Keratinocyte (primary cell): ENCODE data around the gene MFAP2. TPM values are rescaled to one million over a fixed set of nuclear protein-coding genes. Genes with fewer than 3 reads are reported as not detected.
A peak's percentile ranks its signal among the peaks of the same experiment; 100 is the strongest.
"Not testable (repeated sequence)": the region's sequence is repeated elsewhere in the genome, so short reads cannot be mapped to it uniquely, and the experiment has no call there.

Experiments used
- DNase-seq: peaks from one replicate; pipeline ENCODE4 v3.0.0-alpha.2; 2011; ENCODE audit warnings: low read depth, missing footprints, low spot score
- FAIRE-seq: peaks from 2 replicates; lab custom pipeline; 2011; peaks lifted over from hg19 to GRCh38; lab: Jason Lieb, UNC
- H2AFZ ChIP-seq: 2 replicates; pipeline ENCODE4 v1.6.0; 2012; ENCODE audit warnings: low read length, control low read depth, inconsistent platforms; ENCODE audit not compliant: control insufficient read depth
- H3K27ac ChIP-seq: 2 replicates; pipeline ENCODE4 v1.5.1; 2011; ENCODE audit warnings: low read length; ENCODE audit not compliant: control insufficient read depth, insufficient read depth
- H3K27me3 ChIP-seq: 3 replicates; pipeline ENCODE4 v1.6.0; 2011; ENCODE audit warnings: low read length; ENCODE audit not compliant: control insufficient read depth, insufficient read depth; ENCODE audit errors: extremely low read depth
- H3K36me3 ChIP-seq, 2 experiments: 2 replicates in 1 of 2; 3 replicates in 1 of 2; pipeline ENCODE4 v1.5.1; 2011; ENCODE audit warnings: low read length in 2 of 2, mild to moderate bottlenecking in 1 of 2; ENCODE audit not compliant: control insufficient read depth in 2 of 2, insufficient read depth in 2 of 2; ENCODE audit errors: extremely low read depth in 1 of 2
- H3K4me1 ChIP-seq: 3 replicates; pipeline ENCODE4 v1.5.1; 2011; ENCODE audit warnings: low read length; ENCODE audit not compliant: control insufficient read depth, insufficient read depth; ENCODE audit errors: extremely low read depth
- H3K4me2 ChIP-seq: 3 replicates; pipeline ENCODE4 v1.6.0; 2011; ENCODE audit warnings: low read depth, low read length; ENCODE audit not compliant: control insufficient read depth, insufficient read depth; ENCODE audit errors: extremely low read depth
- H3K4me3 ChIP-seq, 3 experiments: fragments of 200-600 bp in 1 of 3; sonication (generic) in 1 of 3; 2 replicates in 2 of 3; 3 replicates in 1 of 3; pipeline ENCODE4 v1.5.1; 2011 to 2016; ENCODE audit warnings: low read length in 3 of 3, mild to moderate bottlenecking in 3 of 3, control low read depth in 2 of 3, inconsistent platforms in 1 of 3, low read depth in 1 of 3, mixed read lengths in 1 of 3, mixed run types in 1 of 3, moderate library complexity in 1 of 3; ENCODE audit not compliant: control insufficient read depth in 2 of 3, insufficient read depth in 2 of 3; ENCODE audit errors: extremely low read depth in 1 of 3
- H3K79me2 ChIP-seq: 2 replicates; pipeline ENCODE4 v1.6.0; 2012; ENCODE audit warnings: low read length; ENCODE audit not compliant: control insufficient read depth, insufficient read depth
- H3K9ac ChIP-seq: 3 replicates; pipeline ENCODE4 v1.6.0; 2011; ENCODE audit warnings: low read length; ENCODE audit not compliant: control insufficient read depth, insufficient read depth; ENCODE audit errors: extremely low read depth
- H3K9me1 ChIP-seq: 3 replicates; pipeline ENCODE4 v1.6.0; 2011; ENCODE audit warnings: low read length; ENCODE audit not compliant: control insufficient read depth, insufficient read depth; ENCODE audit errors: extremely low read depth
- H3K9me3 ChIP-seq: 2 replicates; pipeline ENCODE4 v1.5.1; 2012; ENCODE audit warnings: low read depth, low read length; ENCODE audit not compliant: control insufficient read depth
- H4K20me1 ChIP-seq: 3 replicates; pipeline ENCODE4 v1.6.0; 2011; ENCODE audit warnings: low read length; ENCODE audit not compliant: control insufficient read depth, insufficient read depth; ENCODE audit errors: extremely low read depth
- EZH2 ChIP-seq: IDR thresholded peaks from one replicate; pipeline ENCODE4 v1.6.1; 2012; ENCODE audit warnings: inconsistent platforms, mild to moderate bottlenecking, low read length, moderate library complexity
- dilution Hi-C: fragments of 300-500 bp; cut with MboI; formaldehyde crosslinking; loops from one replicate; pipeline ENCODE4 v1.7.0; 2020; ENCODE audit warnings: low sequenced_read_pairs; ENCODE audit not compliant: extremely low pct_ligation_motif_present
- polyA plus RNA-seq, 5 experiments: library from polyadenylated mRNA; depleted of rRNA in 3 of 5; stranded (reverse) in 3 of 5; stranded (forward) in 1 of 5; unstranded in 1 of 5; fragments of >200 nt; gene quantifications; 1 replicate in 1 of 5; 2 replicates in 3 of 5; 3 replicates in 1 of 5; pipeline versions ENCODE4 v1.2.1 to v1.2.3, GENCODE V29; 2011 to 2012; ENCODE audit warnings: missing spikeins in 2 of 5, low read depth in 1 of 5, low replicate concordance in 1 of 5
- TF ChIP-seq, protein P1 (sequence below), 3 experiments: IDR thresholded peaks in 1 of 3; conservative IDR thresholded peaks in 1 of 3; optimal IDR thresholded peaks in 1 of 3; 2 replicates in 2 of 3; 3 replicates in 1 of 3; pipeline versions ENCODE3 to v1.5.1; 2011; ENCODE audit warnings: low read length in 3 of 3, mild to moderate bottlenecking in 3 of 3, moderate library complexity in 2 of 3, control low read depth in 1 of 3, inconsistent platforms in 1 of 3; ENCODE audit not compliant: insufficient read depth in 2 of 3; ENCODE audit errors: extremely low read depth in 1 of 3

MFAP2 gene
- polyA plus RNA-seq, 1 donor (not counting 4 experiments of a cell fraction or from before 2014, with no cell fraction given): 34.6 TPM

DNA sequence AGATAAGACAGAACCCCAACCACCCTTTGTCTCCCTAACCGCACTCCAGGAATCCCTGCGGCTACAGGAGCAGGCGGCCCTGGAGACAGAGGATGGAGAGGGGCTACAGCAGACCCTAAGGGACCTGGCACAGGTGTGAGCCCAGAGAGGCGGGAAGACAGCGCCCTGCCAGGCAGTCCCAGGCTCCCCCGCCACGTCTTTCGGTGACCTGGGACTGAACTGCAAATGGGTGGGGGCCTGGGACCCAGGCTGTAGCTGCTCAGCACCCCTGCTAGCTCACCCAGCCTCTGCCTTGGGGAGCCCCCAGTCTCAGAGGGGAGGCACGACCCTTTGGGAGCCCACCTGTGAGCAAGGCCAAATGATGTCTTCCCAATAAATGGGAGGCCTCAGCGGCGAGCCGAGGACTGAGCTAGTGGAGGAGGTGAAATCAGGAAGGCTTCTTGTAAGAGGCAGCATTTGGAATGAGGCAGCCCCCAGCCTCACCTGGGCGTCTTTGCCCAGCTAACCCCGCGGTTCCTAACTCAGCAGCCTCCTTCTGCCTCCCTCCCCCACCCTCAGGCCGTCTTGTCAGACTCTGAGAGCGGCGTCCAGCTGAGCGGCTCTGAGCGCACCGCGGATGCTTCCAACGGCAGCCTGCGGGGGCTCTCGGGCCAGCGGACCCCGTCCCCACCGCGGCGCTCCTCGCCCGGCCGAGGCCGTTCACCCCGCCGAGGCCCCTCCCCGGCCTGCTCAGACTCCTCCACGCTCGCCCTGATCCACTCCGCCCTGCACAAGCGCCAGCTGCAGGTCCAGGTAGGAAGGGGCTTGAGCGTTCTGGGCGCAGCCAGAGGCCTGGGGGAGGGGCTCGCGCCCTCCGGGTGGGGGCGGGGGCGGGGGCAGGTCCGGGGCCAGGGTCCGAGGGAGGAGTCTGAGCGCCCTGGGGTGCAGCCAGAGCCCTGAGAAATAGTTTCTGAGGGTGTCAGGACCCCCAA is 41.8 kb downstream of the MFAP2 start:
- H3K9ac ChIP-seq: no peak overlapping the region
- FAIRE-seq (no peak), DNase-seq (no peak)
- H3K9me3 ChIP-seq: no peaks in the 10 kb centered on the region
- H2AFZ ChIP-seq: no peak overlapping the region
- TF ChIP-seq, protein P1, sequence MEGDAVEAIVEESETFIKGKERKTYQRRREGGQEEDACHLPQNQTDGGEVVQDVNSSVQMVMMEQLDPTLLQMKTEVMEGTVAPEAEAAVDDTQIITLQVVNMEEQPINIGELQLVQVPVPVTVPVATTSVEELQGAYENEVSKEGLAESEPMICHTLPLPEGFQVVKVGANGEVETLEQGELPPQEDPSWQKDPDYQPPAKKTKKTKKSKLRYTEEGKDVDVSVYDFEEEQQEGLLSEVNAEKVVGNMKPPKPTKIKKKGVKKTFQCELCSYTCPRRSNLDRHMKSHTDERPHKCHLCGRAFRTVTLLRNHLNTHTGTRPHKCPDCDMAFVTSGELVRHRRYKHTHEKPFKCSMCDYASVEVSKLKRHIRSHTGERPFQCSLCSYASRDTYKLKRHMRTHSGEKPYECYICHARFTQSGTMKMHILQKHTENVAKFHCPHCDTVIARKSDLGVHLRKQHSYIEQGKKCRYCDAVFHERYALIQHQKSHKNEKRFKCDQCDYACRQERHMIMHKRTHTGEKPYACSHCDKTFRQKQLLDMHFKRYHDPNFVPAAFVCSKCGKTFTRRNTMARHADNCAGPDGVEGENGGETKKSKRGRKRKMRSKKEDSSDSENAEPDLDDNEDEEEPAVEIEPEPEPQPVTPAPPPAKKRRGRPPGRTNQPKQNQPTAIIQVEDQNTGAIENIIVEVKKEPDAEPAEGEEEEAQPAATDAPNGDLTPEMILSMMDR (optimal IDR thresholded peaks at IDR 0.05 in 1 of 3, IDR thresholded peaks at IDR 0.05 in 1 of 3, conservative IDR thresholded peaks at IDR 0.05 in 1 of 3; ENCODE audit: extremely low read depth in 1 of 3, insufficient read depth in 2 of 3, low read length in 3 of 3): no peak
- no peak for TF ChIP-seq EZH2
- H3K4me2 ChIP-seq: no peak overlapping the region
- H3K9me1 ChIP-seq: no peaks in the 10 kb centered on the region
- dilution Hi-C loops: no loop called here
- H4K20me1 ChIP-seq: peaks cover 2% of the 10 kb centered on the region
- no peaks in the 10 kb centered on the region for H3K27me3 ChIP-seq
- no peaks in the 10 kb centered on the region for H3K4me1 ChIP-seq
- H3K4me3 ChIP-seq: no peak overlapping the region
- H3K79me2 ChIP-seq: no peaks in the 10 kb centered on the region
- H3K27ac ChIP-seq: no peak overlapping the region
- H3K36me3 ChIP-seq: peaks cover 3 to 18% of the 10 kb centered on the region in 2 experiments

DNA sequence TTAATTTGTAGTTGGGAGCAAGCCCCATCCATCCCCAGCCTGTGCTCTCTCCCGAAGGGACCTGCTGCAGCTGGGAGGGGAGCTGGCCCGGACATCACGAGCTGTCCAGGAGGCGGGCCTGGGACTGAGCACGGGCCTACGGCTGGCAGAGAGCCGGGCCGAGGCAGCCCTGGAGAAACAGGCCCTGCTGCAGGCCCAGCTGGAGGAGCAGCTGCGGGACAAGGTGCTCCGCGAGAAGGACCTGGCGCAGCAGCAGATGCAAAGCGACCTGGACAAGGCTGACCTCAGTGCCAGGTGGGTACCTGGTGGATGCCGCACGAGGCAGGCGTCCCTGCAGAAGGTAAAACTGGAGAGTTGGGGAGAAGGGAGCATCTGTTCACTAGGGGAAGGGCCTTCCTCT is 43.8 kb downstream of the MFAP2 start:
- FAIRE-seq, dilution Hi-C loops, H3K27me3 ChIP-seq: not testable (repeated sequence)

DNA sequence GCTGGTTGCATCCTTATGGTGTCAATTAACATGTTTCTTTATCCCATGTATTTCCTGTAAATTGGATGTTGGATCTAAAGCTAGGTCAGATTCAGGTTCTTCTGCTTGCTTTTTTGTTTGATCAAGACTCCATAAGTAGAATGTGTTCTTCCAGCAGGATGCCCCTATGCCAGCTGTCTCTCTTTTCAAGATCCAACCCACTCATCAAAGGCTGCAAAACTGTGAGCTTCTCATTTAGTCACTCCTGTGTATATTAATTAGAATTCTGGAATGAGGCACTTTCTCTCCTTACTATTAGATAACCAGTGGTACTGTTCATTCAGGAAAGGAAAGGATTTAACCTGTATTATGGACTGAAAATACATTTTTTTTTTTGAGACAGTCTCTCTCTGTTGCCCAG is 46.5 kb downstream of the MFAP2 start:
- H3K4me3 ChIP-seq, H3K27ac ChIP-seq, H4K20me1 ChIP-seq, H3K79me2 ChIP-seq, DNase-seq, H3K4me2 ChIP-seq, H2AFZ ChIP-seq, H3K9me1 ChIP-seq, dilution Hi-C loops, H3K9ac ChIP-seq, H3K27me3 ChIP-seq, H3K9me3 ChIP-seq: not testable (repeated sequence)
- Histone ChIP-seq H3K36me3 (peaks cover 7 to 12% of the 10 kb centered on the region in 2 experiments), H3K4me1 (peaks cover 15% of the 10 kb centered on the region)
- FAIRE-seq: peak; percentile 17

More for the DNA sequence above, 43.8 kb downstream of the MFAP2 start:
- not testable (repeated sequence) for H3K4me3 ChIP-seq, H2AFZ ChIP-seq, H3K27ac ChIP-seq, H3K79me2 ChIP-seq, H3K9me1 ChIP-seq, H3K4me2 ChIP-seq, H3K9me3 ChIP-seq, DNase-seq, H3K9ac ChIP-seq, H4K20me1 ChIP-seq, H3K4me1 ChIP-seq
- H3K36me3 ChIP-seq: peaks cover 7 to 11% of the 10 kb centered on the region in 2 experiments

DNA sequence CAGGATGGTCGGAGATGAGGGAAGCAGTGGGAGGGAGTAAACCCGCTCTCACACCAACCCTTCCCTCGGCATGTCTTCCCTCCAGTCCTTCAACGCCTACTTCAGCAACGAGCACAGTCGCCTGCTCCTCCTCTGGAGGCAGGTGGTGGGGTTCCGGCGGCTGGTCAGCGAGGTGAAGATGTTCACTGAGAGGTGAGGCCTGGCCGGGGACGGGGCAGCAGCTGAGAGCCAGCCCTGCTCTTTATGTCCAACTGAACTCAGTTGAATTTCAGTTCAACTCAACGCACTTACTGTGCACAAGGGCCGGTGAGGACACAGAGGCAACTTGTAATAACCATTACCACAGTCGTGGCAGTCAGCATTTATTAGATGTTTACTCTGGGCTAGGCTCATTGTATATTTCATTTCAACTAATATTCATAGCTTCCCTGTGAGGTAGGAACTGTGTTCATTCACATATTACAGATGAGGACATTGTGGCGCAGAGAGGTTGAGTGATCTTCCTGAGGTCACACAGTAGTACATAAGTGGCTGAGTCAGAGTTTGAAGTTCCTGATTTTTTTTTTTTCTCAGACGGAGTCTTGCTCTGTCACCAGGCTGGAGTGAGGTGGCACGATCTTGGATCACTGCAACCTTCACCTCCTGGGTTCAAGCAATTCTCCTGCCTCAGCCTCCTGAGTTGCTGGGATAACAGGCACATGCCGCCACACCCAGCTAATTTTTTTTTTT is 49.0 kb downstream of the MFAP2 start:
- H4K20me1 ChIP-seq, H3K4me3 ChIP-seq, FAIRE-seq, H3K79me2 ChIP-seq, H3K9me3 ChIP-seq, H3K27ac ChIP-seq, H3K9ac ChIP-seq, H3K27me3 ChIP-seq, H3K9me1 ChIP-seq, dilution Hi-C loops, H3K36me3 ChIP-seq, DNase-seq, H3K4me2 ChIP-seq, H2AFZ ChIP-seq: not testable (repeated sequence)
- peaks cover 16% of the 10 kb centered on the region for H3K4me1 ChIP-seq
